LHCN-M2 (cell line): Measurements from ENCODE around the gene TBC1D28. TPM values are rescaled to one million over a fixed set of nuclear protein-coding genes. Genes with fewer than 3 reads are reported as not detected.
"Not testable (repeated sequence)": the region's sequence is repeated elsewhere in the genome, so short reads cannot be mapped to it uniquely, and the experiment has no call there.

ENCODE experiments used
- DNase-seq: peaks from one replicate; pipeline ENCODE4 v3.0.0-alpha.2; 2012; ENCODE audit warnings: low read depth
- polyA plus RNA-seq: library from polyadenylated mRNA; unstranded; fragments of >200 nt; gene quantifications from one replicate; pipeline ENCODE4 v1.2.1, GENCODE V29; 2012; ENCODE audit warnings: missing spikeins
- total RNA-seq: library from RNA; depleted of rRNA; stranded (reverse); fragments of >200 nt; gene quantifications from 2 replicates; pipeline ENCODE4 v1.2.3, GENCODE V29; 2014; rRNA removed

Gene TBC1D28
- total RNA-seq = not detected in 2 replicates
- polyA plus RNA-seq = not detected

DNA sequence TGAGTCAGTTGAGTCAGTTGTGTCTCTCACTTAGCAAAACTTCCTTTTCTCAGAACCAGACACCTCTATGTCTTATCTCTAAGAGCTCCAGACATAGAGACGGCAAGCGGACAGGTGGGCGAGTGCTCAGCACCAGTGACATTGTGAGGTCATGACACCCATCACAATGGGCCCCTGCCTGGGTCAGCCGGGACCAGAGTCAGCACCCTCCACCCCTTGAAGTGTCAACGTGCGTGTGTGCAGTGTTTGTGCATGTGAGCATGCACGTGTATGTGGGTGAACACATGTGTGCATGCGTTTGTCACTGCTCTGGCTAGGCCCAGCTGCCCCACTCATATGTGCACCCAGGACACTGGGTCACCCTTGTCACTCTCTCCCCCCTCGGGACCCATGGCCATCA, at the start of gene TBC1D28:
Gene TBC1D28, minus strand, starts transcription at position 101 of the 400 bp plus-strand sequence. CDS start 3,039 bp downstream, outside the sequence.
- DNase-seq = not testable (repeated sequence)

DNA sequence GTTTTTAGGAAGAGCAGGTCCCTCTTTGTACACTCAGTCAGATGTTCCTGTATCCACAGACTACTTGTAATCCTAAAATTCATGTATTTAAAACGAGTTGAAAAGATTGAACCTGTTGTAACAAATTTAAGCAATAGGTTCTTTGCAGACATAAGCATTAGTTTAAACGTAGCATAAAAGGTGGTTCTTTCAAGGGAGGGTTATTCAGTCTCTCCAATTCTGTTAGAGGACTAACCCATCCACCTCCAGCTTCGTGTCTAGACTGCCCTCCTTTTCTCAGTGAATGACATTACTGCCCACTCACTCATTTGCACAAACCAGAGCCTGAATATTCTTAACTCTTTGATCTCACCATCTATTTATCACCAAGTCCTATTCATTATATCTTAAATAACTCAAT, 38.5 kb upstream of the TBC1D28 start:
- not testable (repeated sequence) for DNase-seq

DNA sequence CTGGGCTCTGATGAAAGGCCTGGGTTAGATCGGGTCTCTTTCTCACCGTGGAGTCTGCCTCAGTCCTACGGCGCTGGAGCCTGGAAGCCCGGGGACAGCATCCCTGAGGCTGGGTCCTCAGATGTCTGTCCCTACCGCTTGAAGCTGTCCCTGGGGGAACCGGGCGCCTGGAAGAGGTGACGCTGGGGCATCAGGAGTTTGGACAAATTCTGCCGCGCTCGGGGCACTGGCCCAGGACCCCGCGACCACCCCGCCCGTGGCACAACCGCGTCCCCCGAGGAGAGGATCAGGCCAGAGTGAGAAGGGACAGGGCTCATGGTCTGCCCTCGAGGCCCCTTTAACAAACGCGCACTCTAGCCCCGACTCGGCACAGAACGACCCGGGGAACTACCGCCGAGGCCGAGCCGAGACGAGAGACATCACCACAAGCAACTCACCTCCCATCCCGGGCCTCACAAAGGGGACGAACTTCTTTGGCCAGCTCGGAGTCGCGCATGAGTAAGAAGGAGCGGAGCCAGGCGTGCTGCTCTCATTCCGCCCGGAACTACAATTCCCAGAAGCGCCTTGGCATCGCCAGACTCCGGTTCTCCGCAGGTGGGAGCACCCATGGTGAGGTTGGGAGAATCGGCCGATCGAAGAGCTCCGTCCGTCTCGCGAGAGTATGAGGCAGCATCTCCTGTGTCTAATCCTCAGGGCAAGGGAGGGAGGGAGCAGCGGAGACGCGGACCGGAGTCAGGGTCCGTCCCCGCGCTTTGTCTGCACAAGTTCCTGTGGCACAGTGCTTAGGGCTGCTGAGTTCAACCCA, 37.8 kb upstream of the TBC1D28 start, which contains the start of gene FOXO3B:
Gene FOXO3B, minus strand, starts transcription at position 548 of the 805 bp plus-strand sequence. CDS start 663 bp downstream, outside the sequence.
- peak; percentile 97 for DNase-seq

DNA sequence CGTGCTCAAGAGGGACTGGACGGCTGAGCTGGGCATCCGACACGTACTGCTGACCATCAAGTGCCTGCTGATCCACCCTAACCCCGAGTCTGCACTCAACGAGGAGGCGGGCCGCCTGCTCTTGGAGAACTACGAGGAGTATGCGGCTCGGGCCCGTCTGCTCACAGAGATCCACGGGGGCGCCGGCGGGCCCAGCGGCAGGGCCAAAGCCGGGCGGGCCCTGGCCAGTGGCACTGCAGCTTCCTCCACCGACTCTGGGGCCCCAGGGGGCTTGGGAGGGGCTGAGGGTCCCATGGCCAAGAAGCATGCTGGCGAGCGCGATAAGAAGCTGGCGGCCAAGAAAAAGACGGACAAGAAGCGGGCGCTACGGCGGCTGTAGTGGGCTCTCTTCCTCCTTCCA, 33.2 kb upstream of the TBC1D28 start:
- not testable (repeated sequence) for DNase-seq

DNA sequence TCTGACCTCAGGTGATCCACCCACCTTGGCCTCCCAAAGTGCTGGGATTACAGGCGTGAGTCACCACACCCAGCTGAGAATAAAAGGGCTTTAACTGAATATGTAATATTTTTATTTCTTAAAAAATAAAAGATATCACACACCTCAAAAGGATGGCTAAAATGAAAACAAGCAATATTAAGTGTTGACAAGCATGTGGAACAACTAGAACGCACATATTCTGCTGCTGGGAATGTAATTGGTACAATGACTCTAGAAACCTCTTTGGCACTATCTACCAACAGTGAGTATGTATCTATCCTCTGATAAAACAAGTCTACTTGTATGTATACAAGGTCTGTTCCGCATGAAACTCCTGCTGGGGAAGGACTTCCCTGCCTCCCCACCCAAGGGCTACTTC, 32.7 kb upstream of the TBC1D28 start:
- DNase-seq = not testable (repeated sequence)

DNA sequence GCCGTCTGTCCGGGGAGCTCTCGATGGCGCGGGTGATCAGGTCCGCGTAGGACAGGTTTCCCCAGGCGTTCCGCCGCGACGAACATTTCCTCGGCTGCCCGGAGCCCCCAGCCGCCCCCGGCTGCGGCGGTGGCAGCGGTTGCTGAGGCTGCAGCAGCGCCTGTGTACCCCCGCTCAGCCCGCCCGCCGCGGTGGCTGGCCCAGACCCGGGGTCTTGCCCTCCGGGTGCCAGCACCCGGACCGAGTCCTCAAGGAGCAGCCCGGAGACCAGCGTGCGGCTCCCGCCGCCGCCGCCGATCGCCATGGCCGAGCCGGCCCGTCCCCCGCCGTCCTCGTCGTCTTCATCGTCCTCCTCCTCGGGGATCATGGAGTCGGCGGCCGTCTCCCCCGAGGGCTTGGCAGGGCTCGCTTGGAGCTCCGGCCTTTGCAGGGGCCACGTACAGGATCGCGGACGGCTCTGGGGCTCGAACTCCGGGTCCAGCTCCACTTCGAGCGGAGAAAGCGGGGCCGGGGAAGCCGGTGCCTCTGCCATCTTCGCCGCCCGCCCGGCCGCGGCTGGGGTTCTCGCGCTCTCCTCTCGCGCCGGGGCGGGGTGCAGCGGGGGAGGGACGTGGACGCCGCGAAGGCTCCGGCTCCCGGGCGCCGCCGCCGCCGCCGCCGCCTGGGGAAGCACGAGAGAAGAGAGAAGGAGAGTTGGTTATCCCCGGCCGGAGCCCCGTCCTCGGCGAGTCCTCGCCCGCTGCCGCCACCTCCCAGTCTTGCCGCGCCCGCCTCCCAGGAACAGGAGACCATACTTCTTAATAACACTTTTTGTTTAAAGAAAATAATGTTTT, 28.4 kb upstream of the TBC1D28 start:
- not testable (repeated sequence) for DNase-seq

DNA sequence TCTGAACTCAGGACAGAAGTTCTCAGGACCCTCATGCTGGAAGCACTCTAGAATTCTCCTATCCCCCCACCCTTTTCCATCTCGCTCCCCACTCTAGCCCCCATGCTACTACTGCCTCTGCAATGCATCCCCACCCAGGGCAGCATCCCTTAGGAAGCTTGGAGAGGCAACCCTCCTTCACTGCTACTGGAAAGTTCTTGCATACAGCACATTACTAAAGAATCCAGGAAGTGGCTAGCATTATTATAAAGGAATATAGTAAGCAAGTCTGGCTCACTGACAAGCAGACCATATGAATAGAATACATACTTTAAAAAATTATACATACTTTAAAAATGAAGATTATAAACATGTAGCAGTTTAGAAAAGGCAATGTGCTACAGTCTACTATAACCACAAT, 24.4 kb upstream of the TBC1D28 start:
- not testable (repeated sequence) for DNase-seq

DNA sequence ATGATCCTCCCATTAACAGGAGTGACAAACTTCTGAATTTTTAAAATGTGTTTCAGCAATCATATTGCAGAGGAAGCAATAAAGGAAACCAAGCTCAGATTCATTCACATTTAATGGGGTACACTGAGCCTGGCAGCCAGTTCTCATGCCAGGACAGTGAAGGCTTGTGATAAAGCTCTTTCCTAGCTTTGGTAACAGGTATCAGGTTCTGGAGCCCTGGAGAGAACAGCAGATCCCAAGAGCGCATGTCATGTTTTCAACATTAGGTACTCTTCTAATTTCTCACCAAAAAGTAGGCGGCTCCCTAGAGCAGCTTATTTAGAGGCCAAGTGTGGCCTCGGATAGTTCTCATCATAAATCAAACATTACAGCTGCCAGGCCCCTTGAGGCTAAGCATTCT, 23.3 kb upstream of the TBC1D28 start:
- DNase-seq = not testable (repeated sequence)

DNA sequence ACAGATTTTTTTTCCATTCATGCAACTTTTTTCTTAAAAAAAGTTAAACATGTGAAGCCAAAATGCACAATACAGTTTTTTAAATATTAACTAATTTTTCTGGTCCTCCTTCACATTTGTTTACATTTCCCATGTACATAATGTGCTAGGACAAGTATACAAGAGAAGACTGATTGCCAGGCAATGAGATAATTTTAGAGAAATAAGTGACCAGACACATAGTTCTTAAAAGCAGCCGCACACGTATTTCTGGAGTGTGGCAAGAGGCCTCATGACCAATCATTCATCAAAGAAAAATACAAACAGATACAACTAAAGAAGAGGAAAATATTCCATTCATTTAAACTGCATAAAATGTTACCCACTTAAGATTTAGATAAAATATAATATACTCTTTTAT, 22.1 kb upstream of the TBC1D28 start:
- not testable (repeated sequence) for DNase-seq

DNA sequence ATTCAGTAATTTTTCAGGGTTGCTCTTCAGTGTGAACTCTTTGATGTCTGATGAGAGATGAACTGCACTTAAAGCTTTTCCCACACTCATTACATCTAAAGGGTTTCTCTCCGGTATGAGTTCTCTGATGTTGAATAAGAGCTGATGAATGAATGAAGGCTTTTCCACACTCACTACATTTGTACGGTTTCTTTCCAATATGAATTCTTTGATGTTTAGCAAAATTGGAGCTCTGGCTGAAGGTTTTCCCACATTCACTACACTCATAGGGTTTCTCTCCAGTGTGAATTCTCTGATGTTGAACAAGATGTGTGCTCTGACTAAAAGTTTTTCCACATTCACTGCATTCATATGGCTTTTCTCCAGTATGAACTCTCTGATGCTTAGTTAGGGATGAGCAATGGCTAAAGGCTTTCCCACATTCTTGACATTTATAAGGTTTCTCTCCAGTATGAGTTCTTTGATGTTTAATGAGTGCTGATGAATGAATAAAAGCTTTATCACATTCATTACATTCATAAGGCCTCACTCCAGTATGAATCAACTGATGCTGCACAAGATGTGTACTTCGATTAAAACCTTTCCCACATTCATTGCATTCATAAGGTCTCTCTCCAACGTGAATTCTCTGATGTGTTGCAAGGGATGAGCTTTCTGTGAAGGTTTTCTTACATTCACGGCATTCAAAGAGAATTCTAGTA, 17.9 kb upstream of the TBC1D28 start:
- DNase-seq = not testable (repeated sequence)

DNA sequence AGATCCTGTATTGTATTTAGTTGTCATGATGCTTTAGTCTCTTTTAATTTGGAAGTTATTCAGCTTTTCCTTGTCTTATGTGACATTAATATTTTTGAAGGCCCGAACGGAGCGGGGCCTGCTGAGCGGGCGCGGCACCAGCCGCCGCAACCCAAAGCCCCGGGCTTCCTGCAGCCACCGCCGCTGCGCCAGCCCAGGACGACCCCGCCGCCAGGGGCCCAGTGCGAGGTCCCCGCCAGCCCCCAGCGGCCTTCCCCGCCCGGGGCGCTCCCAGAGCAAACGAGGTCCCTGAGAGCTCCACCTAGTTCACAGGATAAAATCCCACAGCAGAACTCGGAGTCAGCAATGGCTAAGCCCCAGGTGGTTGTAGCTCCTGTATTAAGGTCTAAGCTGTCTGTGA, 5.9 kb upstream of the TBC1D28 start:
- DNase-seq = not testable (repeated sequence)

DNA sequence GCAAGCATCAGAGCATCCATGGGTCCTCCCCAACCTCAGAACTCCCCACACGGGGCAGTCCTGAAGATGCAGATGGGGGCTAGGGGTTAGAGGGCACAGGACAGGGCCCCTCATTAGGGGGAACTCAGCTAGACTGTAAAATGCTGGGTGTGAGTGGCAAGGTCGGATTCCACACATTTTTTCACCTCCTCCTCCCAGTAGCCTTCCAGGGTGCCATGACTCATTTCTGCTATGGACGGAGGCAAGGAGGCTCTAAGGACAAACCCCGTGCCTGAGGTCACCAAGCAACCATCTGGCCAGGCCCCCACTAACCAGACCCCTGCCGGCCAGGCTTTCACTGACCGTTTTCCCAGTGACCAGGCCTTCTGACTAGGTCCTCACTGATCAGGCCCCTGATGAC, 1.1 kb downstream of the TBC1D28 start:
- not testable (repeated sequence) for DNase-seq

DNA sequence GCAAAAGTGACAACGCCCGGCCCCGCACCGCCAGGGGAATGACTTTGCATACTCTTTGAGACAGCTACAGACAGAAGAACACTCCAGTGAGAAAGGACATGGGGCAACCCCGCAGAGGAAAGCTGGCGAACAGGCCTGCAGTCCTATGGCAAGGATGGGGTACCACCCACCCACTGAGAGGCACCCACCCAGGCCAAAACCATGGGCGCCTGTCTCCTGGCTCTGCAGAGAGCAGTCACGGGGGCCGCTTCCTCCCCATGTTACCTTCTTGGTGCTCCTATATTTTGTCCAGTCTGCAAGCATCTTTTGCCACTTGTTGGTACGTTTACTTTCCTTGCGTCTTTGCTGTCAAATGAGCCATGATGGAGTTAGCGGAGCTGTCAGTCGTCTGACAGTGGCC, 5.8 kb downstream of the TBC1D28 start:
- not testable (repeated sequence) for DNase-seq

DNA sequence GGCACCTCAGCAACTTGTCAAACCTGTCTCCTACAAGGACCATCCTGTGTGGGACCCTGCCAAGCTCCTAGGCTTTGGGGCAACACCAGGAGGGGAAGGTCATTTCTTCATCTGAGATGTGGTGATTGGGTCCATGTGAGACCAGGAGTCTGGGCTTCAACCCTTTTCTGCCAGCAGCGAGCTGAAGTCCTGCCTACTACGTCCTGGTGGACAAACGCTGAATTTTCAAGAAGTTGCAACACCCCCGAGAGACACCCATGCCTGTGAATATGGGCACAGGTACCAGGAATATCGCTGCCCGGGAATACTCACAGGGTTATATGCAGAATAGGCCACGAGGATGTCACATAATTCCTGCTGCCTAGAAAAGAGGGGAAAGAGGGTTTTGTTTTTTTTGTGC, 8.0 kb downstream of the TBC1D28 start:
- not testable (repeated sequence) for DNase-seq

DNA sequence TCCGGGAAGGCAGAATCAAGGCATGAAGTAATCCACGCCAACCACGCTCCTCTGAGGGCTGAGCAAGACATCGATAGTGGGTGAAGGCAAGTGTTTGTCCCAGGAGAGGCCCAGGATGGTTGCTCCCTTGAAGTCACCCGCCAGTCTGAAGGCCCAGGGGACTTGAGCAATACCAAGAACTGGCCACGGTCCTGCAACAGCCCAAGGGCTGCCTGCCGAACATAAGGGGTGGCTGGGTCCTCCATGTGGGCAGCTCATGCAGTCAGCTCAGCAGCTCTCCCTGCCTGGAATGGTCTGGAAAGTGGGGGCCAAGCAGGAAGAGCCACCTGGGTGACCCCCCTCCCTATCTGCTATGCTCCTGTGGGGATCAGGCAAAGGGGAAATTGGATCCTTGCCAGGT, 8.4 kb downstream of the TBC1D28 start:
- DNase-seq = not testable (repeated sequence)

DNA sequence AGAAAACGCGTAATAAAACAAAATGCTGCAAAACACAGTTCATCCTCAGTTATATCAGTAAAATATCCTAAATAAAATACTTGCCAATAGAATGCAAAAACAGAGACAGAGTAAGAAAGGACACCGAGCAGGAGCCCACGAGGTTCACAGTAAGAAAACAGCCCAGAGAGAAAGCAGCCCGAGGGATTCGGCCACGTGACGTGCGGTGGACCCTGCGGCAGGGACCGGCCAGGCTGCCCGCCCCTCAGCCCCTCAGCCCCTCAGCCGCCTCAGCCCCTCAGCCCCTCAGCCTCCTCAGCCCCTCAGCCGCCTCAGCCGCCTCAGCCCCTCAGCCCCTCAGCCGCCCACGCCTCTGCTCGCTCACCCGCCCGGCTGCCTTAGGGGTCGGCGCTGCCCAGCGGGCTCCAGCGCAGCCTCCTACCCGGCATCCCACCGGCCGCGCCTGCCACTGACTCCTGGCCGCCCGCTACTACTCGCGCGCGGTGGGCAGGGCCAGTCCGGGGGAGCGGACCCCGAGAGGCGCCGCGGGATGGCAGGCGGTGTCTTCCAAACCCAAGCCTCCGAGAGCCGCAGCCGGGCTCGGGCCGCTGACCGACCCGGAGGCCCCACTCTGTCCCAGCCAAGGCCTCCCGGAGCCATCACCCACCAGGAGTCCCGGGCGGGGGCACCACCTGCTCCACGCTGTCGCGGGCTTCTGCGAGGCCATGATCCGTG, 9.5 kb downstream of the TBC1D28 start:
- not testable (repeated sequence) for DNase-seq

DNA sequence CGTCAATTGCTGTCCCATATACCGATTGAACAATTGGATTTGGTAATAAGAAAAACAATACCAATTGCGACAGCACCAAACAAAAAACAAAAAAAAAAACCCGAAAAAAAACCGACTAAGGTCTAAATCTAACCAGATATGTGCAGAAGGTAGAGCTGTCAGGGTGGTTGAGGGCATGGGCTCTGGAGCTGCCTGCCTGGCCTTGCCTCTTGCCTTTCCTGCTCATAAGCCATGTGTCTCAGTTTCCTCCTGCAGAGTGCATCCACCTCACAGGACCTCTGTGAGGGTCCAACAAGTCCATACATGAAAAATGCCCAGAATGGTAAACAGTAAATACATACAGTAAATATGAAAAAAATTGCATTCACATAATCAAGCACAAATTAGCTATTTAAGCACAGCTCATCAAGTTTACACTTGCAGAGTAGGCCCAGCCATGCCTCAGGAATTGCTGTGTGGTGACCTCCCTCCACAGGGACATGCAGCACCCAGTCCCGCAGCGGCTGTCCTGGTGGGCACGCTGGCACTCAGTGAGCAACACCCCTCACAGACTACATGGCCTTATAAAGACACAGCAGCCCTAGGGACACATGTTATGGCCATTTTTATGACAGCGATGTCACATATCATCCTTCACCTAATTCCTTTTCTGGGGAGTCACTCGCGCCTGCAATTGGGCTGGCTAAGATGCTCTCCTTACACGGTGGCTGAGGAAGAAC, 17.9 kb downstream of the TBC1D28 start:
- no peak for DNase-seq

DNA sequence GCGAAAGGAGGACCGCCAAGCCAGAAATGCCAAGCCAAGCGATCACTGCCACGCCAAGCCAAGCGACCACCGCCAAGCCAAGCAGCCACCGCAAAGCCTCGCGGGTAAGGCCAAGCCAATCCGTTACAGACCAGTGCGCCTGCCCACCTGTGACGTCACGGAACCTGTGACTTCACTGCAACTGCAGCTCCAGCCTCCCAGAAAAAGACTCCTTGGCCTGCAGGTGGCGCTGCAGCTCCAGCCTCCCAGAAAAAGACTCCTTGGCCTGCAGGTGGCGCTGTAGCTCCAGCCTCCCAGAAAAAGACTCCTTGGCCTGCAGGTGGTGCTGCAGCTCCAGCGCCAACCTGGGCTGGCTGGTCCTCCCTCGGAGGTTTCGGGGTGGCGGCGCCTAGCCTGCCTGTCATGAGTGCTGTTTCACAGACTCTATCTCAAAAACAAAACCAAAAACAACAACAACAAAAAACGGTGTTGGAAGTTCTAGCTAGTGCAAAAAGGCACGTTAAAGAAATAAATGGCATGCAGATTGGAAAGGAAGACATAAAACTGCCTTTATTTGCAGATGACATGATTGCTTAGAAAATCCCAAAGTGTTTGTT, 18.6 kb downstream of the TBC1D28 start:
- DNase-seq = peak; percentile 77

DNA sequence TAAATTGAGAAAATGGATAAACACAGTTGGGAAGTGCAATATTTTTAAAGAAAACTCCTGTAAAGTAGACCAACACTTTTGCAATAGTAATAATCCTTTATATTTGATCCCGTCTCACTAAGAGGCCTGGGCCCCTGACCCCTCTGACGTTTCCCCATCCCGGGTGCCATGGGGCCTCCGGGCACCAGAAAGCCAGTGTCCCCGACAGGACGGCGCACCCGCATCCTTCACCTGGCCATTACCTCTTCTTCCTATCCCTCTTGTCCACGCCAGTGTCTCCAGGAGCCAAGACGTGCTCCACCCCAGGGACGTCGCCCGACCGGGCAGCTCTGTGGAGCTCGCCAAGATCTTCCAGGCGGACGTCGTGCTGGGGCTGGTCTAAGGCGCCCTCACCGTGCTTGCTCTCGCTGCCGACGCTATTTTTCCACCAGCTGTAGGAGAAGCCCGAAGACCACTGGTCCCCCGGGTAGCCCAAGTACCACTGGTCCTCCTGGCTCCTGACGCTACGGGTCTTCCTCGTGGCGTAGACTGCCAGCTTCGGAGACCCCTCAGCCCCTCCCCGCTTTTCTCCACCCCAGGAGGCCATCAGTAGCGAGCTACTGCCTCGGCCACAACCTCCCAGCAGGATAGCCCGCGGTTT, 19.2 kb downstream of the TBC1D28 start:
- peak; percentile 13 for DNase-seq
